ENCODE measurements around the gene JAM3.
A peak's percentile ranks its signal among the peaks of the same experiment; 100 is the strongest.

The JAM3 gene

GRCh38 chr11:134050541-134051383, 18.1 kb upstream of the JAM3 start:
- H3K4me3 ChIP-seq (ENCODE audit: low read depth, low read length), result peak overlapping the region; percentile 42
- DNase-seq, result peak; percentile 95
- peak overlapping the region; percentile 67 for H3K27ac ChIP-seq

GRCh38 chr11:134052395-134052987, 16.4 kb upstream of the JAM3 start:
- peak overlapping the region; percentile 93 for H3K27ac ChIP-seq
- H3K4me3 ChIP-seq (ENCODE audit: low read depth, low read length), result no peak overlapping the region
- H3K27me3 ChIP-seq (ENCODE audit: insufficient read depth, low read depth, severe bottlenecking), result no peaks in the 10 kb centered on the region
- H3K9me3 ChIP-seq (ENCODE audit: severe bottlenecking), result no peaks in the 10 kb centered on the region
- DNase-seq, result no peak
- H3K36me3 ChIP-seq, result no peaks in the 10 kb centered on the region
- no peak for TF ChIP-seq CTCF (IDR thresholded peaks at IDR 0.05; ENCODE audit: low read depth, low read length)

More at GRCh38 chr11:134050541-134051383, 18.1 kb upstream of the JAM3 start:
- TF ChIP-seq CTCF (IDR thresholded peaks at IDR 0.05; ENCODE audit: low read depth, low read length), result peak; percentile 94
- H3K9me3 ChIP-seq (ENCODE audit: severe bottlenecking), result no peaks in the 10 kb centered on the region
- no peaks in the 10 kb centered on the region for H3K36me3 ChIP-seq
- H3K27me3 ChIP-seq (ENCODE audit: insufficient read depth, low read depth, severe bottlenecking), result no peaks in the 10 kb centered on the region

- Histone ChIP-seq H3K27ac (peak overlapping the region; percentile 93), H3K27me3 (ENCODE audit: insufficient read depth, low read depth, severe bottlenecking) (no peaks in the 10 kb centered on the region), H3K9me3 (ENCODE audit: severe bottlenecking) (no peaks in the 10 kb centered on the region), H3K36me3 (no peaks in the 10 kb centered on the region), H3K4me3 (ENCODE audit: low read depth, low read length) (peak overlapping the region; percentile 24; the same call in 1 of the 2 replicates)
- DNase-seq, result peak; percentile 97
- TF ChIP-seq CTCF (IDR thresholded peaks at IDR 0.05; ENCODE audit: low read depth, low read length), result no peak
These were observed 15.6 kb upstream of the JAM3 start for GRCh38 chr11:134052988-134053945.

- DNase-seq, result no peak
- no peaks in the 10 kb centered on the region for H3K27me3 ChIP-seq (ENCODE audit: insufficient read depth, low read depth, severe bottlenecking)
- no peak overlapping the region for H3K4me3 ChIP-seq (ENCODE audit: low read depth, low read length)
- peak overlapping the region; percentile 93 for H3K27ac ChIP-seq
- TF ChIP-seq CTCF (IDR thresholded peaks at IDR 0.05; ENCODE audit: low read depth, low read length), result no peak
- no peaks in the 10 kb centered on the region for H3K36me3 ChIP-seq
- H3K9me3 ChIP-seq (ENCODE audit: severe bottlenecking), result no peaks in the 10 kb centered on the region
These were observed 13.8 kb upstream of the JAM3 start for GRCh38 chr11:134055029-134055428.

- Histone ChIP-seq H3K27ac (no peak overlapping the region), H3K27me3 (ENCODE audit: insufficient read depth, low read depth, severe bottlenecking) (no peaks in the 10 kb centered on the region)
These were observed 8.6 kb upstream of the JAM3 start for GRCh38 chr11:134060316-134060715.

More at GRCh38 chr11:134060316-134060715, 8.6 kb upstream of the JAM3 start:
- no peaks in the 10 kb centered on the region for H3K9me3 ChIP-seq (ENCODE audit: severe bottlenecking)
- H3K36me3 ChIP-seq, result no peaks in the 10 kb centered on the region
- no peak for DNase-seq
- no peak overlapping the region for H3K4me3 ChIP-seq (ENCODE audit: low read depth, low read length)
- TF ChIP-seq CTCF (IDR thresholded peaks at IDR 0.05; ENCODE audit: low read depth, low read length), result no peak
